Measurements from ENCODE around the gene CDH12.
"Not testable (repeated sequence)": the region's sequence is repeated elsewhere in the genome, so short reads cannot be mapped to it uniquely, and the experiment has no call there.

The CDH12 gene

GRCh38 chr5:22109315-22109714 lies 743.8 kb downstream of the CDH12 start:
- DNase-seq = no peak

DNA sequence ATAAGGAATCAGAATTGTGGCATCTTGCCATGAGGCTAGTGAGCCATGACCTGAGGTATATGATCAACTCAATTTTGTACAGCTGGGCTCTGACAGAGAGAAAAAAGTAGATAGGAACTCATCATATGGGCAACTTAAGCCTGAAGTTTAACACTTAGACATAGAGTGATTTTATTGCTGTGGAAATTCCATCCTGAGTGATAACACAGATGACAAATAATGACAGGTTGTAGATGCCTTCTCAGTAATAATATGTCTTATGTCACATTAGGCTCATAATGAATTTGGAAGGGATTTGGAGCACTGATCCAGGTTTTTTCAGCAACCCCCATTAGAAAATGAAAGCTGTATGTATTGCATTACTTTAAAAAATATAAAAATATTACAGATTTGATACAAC lies 744.6 kb downstream of the CDH12 start:
- DNase-seq = no peak

GRCh38 chr5:22102823-22103359 lies 750.3 kb downstream of the CDH12 start:
- DNase-seq = no peak

GRCh38 chr5:22088517-22088916 lies 764.6 kb downstream of the CDH12 start:
- no peak for DNase-seq

- no peak for DNase-seq
These were observed 773.6 kb downstream of the CDH12 start for GRCh38 chr5:22079566-22079965.

GRCh38 chr5:22079002-22079401 lies 774.1 kb downstream of the CDH12 start:
- DNase-seq = no peak

GRCh38 chr5:22076586-22076985 lies 776.6 kb downstream of the CDH12 start:
- no peak for DNase-seq

GRCh38 chr5:22070186-22070728 lies 782.9 kb downstream of the CDH12 start:
- no peak for DNase-seq

DNA sequence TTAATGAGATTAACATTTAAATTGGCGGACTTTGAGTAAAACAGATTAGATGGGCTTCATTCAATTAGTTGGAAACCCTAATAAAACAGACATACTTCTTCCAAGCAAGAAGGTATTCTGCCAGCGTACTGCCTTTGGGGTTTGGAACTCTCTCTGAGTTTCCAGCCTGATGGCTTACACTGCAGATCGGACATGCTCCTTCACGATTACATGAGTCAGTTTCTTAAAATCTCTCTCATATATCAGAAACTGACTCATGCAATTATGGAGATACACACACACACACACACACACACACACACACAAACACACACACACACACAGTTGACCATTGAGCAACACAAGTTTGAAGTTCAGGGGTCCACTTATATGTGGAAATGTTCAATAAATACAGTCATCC lies 789.4 kb downstream of the CDH12 start:
- DNase-seq = no peak

- DNase-seq = no peak
These were observed 794.5 kb downstream of the CDH12 start for GRCh38 chr5:22058620-22059019.

DNA sequence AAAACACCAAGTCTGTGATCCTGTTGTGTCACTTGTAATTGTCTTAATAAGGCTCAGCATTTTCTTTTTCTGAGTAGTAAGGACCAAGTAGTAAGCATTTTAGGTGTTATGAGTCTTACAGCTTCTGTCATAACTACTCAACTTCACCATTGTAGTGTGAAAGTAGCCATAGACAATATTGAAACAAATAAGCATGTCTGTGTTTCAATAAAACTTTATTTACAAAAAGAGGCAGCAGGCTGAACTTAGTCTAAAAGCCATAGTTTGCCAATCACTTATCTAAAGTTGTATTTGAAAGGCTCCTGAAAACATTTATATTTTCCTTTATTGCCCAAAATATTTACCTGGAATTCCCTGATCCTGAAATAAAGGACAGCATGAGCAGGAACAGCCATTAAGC lies 796.1 kb downstream of the CDH12 start:
- DNase-seq = no peak

DNA sequence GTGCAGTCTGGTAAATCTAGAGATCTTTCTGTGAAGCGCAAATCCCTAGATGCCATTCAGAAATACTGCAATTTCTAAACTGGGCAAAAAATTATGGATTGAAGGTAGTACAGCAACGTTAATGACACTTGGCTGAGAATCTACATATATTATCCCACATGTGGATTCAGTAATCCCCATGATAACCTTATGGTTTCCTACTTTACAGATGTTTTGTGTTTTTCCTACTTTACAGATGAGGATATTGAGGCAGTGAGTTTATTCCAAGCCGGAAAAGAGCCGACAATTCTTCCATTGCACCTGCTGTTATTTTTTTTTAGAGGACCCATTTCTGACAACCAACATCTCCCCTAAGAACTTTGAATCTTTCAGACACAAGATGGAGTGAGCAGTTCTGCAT lies 796.5 kb downstream of the CDH12 start:
- no peak for DNase-seq

DNA sequence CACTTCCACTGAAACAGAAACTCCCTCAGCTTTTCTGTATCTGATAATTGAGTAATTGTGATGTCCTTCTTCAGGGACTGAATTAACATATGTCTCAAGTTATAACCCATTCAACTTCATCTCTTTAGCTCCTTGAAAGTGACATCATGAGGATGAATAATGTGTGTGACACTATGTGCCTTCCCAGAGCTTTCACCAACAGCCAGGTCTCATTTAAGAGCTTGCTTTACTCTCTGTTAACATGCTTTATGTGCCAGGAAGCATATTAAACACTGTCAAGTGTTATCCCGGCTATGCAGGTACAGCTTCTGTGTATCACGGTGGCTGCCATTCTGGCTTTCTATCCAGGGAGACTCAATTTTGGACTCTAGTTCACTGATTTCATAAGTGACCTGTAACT lies 799.9 kb downstream of the CDH12 start:
- no peak for DNase-seq

DNA sequence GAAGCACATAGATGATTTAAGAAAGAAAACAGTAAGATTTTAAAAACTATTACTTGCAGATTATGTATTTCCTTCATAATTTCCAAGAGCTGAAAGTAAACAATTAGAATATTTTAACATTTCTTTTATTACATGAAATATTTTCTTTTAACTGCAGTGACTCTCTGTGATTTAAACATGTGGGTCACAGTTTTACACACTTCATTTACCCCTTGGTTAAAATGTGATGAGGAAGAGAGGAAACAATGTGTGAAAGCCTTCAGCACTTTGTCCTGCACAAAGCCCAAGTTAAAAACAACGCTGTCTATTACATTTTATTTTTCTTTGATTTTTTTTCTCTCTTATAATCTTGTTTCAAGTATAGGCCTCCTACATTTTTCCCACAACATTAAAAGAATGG lies 801.3 kb downstream of the CDH12 start:
- DNase-seq = no peak

- no peak for DNase-seq
These were observed 802.2 kb downstream of the CDH12 start for GRCh38 chr5:22050931-22051330.

DNA sequence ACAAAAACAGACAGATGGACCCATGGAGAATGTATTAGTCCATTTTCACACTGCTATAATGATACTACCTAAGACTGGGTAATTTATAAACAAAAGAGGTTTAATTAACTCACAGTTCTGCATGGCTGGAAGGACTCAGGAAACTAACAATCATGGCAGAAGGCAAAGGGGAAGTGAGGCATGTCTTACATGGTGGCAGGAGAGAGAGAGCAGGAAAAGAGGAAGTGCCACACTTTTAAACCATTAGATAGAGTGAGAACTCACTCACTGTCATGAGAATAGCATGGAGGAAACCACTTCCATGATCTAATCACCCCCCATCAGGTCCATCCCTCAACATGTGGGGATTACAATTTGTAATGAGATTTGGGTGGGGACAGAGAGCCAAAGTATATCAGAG lies 808.9 kb downstream of the CDH12 start:
- no peak for DNase-seq

DNA sequence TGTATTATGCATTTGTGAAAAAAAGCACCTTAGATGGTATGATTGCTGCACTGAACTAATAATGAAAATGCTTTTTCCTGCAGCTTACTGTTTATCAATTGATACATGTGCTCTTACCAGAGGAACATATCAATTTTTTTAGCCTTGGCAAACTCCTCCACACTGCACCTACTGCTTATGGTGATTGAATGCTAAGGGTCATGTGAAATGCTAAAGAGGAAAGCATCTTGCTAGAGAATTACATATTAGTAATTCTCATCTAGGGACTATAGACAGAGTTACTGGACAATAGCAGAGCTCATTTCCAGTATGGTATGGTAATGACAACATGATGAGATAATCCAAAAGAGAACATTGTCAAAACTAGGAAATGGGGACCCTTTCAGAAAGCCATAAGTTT lies 817.1 kb downstream of the CDH12 start:
- no peak for DNase-seq

- DNase-seq = no peak
These were observed 820.1 kb downstream of the CDH12 start for GRCh38 chr5:22033066-22033465.

DNA sequence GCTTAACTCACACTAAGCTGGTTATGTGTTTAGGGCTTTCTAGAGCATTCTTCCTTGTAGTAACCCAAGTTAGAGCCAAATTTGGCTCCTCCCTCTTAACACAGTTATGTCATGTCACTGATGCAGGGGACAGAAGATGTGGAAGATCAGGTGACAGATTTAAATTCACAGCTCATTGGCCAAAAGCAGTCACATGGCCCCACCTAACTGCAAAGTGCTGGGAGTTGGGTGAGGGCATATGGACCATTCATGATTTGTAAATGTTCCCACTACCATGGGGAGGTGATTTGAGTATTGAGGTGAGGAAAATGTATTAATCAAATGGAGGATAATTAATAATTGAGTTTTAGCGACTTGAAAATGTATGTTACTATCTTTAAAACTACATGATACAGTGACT lies 829.4 kb downstream of the CDH12 start:
- no peak for DNase-seq

DNA sequence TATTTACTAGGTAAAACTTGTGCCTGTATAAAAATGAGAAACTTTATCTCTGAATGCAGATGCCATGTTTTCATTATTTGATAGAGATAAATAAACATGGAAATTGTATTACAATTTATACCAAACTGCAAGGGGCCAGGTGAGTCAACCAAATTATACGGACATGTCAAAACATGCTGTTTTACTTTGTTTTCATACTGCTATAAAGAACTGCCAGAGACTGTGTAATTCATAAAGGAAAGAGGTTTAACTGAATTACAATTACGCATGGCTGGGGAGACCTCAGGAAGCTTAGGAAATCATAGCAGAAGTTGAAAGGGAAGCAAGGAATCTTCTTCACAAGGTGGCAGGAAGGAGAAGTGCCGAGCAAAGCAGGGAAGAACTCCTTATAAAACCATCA lies 840.3 kb downstream of the CDH12 start:
- not testable (repeated sequence) for DNase-seq

GRCh38 chr5:22010808-22011207 lies 842.3 kb downstream of the CDH12 start:
- not testable (repeated sequence) for DNase-seq

DNA sequence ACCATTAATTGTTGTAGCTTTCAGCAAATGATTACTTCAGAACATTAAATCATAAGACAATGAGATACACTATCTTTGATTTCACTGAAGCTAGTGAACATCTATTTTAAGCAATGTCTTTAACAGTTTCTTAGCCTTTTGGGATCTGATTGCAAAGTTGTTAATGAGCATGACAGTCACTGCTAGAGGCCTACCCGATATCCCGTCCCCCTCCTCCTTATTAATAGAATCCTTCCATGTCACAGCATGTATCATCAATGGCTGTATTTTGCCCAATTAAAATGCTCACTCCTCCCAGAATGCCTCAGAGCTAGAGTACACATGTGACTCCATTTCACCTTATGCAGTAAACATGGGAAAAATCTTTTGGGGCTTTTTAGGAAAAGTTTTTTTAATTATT lies 852.0 kb downstream of the CDH12 start:
- not testable (repeated sequence) for DNase-seq

DNA sequence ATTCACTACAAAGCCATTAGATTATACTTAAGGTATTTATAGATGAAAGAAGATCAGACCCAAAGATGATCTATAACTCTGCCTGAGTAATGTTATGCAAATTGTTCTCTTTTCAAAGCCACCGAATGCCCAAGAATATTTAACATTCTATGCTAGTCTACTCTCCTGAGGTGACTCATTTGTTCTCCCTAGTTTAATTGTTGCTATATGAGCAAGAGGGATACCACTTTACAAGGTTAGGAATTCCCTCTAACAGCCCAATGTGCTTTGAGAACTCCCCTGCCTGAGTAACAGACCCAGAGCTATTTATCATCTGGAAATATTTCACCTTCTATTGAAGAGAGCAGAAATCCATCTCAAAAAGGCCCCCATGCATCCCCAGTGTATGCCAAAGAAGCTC lies 867.3 kb downstream of the CDH12 start:
- DNase-seq = not testable (repeated sequence)

DNA sequence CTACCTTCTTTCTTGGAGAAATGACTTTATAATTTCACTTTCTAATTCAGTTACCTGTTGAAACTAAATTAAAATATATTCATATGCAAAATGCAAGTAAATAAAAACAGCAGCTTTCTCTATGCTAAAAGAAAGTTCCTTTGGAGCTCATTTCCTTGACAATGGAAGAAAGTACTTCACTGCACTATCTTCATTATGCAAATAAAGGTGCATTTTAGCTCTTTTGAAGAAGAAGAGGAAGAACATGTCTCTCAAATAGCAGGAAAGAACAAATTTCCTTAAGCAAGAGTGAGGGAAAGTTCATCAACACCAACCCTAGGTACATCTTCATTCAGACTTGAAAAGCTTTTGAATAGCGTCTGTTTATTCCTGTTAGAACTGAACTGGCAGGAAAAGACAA lies 901.6 kb downstream of the CDH12 start:
- not testable (repeated sequence) for DNase-seq

DNA sequence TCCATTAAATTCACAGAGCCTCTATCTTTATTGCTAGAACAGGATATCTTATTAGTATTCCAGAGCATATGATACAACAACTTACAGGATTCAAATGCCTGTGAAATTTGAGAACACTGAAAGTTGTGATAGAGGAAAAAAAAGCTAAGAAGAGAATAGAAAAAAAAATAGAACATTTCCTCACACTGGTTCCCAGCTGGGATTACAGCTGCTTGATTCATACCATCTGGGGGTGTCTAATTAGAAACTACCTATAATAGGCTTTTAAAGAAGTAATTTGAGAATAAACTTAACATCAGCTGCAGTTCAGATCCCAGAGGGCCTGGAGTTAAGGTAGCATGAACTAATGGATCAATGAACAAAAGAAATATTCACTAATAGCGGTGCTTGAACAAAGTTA lies 922.0 kb downstream of the CDH12 start:
- DNase-seq = no peak

Measured in amniotic stem cell (primary cell).